HG03558 (cell line): Measurements from ENCODE around the gene PRAF2.

Experiments used
- ATAC-seq: cut with Tn5 transposase; IDR thresholded peaks from one replicate; pipeline ENCODE4 v1.9.1; 2021; ENCODE audit warnings: moderate number of reproducible peaks; ENCODE audit not compliant: unreplicated experiment; ENCODE audit errors: extremely low read depth

The PRAF2 gene

GRCh38 chrX:49043987-49044281 is 29.9 kb downstream of the PRAF2 start:
- no peak for ATAC-seq

- ATAC-seq: peak; percentile 75
Measured at GRCh38 chrX:49043220-49043986, 30.4 kb downstream of the PRAF2 start, which contains the start of gene TFE3. Gene TFE3 (minus strand): TSS chrX:49043357. CDS start chrX:49043226, 131 bp downstream.

- ATAC-seq: no peak
Measured at GRCh38 chrX:49042581-49043219, 31.1 kb downstream of the PRAF2 start.

- no peak for ATAC-seq
Measured at GRCh38 chrX:49041744-49042580, 31.8 kb downstream of the PRAF2 start.

- no peak for ATAC-seq
Measured at GRCh38 chrX:49040376-49040955, 33.3 kb downstream of the PRAF2 start.

GRCh38 chrX:49039598-49040375 is 34.0 kb downstream of the PRAF2 start:
- no peak for ATAC-seq

- no peak for ATAC-seq
Measured at GRCh38 chrX:49037883-49038475, 35.8 kb downstream of the PRAF2 start.

- ATAC-seq: no peak
Measured at GRCh38 chrX:49030283-49030682, 43.5 kb downstream of the PRAF2 start.

- no peak for ATAC-seq
Measured at GRCh38 chrX:49029876-49030275, 43.9 kb downstream of the PRAF2 start.
